Measurements from ENCODE around the gene IL19. TPM values are rescaled to one million over a fixed set of nuclear protein-coding genes. Genes with fewer than 3 reads are reported as not detected.
A peak's percentile ranks its signal among the peaks of the same experiment; 100 is the strongest.
"Not testable (repeated sequence)": the region's sequence is repeated elsewhere in the genome, so short reads cannot be mapped to it uniquely, and the experiment has no call there.

Gene IL19
- total RNA-seq, 1 donor from 2014 or later: not detected

- ATAC-seq: no peak
- Histone ChIP-seq H3K27me3 (ENCODE audit: low read depth) (no peaks in the 10 kb centered on the region), H3K27ac (no peak overlapping the region), H3K4me1 (no peaks in the 10 kb centered on the region), H3K4me3 (no peak overlapping the region), H3K9me3 (no peaks in the 10 kb centered on the region), H3K36me3 (no peaks in the 10 kb centered on the region)
- intact Hi-C loops (cut with DNase I): no loop called here
- DNase-seq: no peak
- TF ChIP-seq CTCF (IDR thresholded peaks at IDR 0.05): no peak
Measured at GRCh38 chr1:206753141-206753540, 17.4 kb upstream of the IL19 start.

- no peak overlapping the region for H3K27ac ChIP-seq
- DNase-seq (no peak), ATAC-seq (no peak)
- intact Hi-C loops (cut with DNase I): no loop called here
- TF ChIP-seq CTCF (IDR thresholded peaks at IDR 0.05): no peak
- H3K4me1 ChIP-seq: no peaks in the 10 kb centered on the region
- H3K27me3 ChIP-seq (ENCODE audit: low read depth): no peaks in the 10 kb centered on the region
- no peak overlapping the region for H3K4me3 ChIP-seq
- no peaks in the 10 kb centered on the region for H3K9me3 ChIP-seq
- H3K36me3 ChIP-seq: no peaks in the 10 kb centered on the region
Measured at GRCh38 chr1:206754011-206754410, 16.6 kb upstream of the IL19 start.

GRCh38 chr1:206757524-206758266, 12.9 kb upstream of the IL19 start:
- no peaks in the 10 kb centered on the region for H3K9me3 ChIP-seq
- H3K27ac ChIP-seq: no peak overlapping the region
- no peaks in the 10 kb centered on the region for H3K36me3 ChIP-seq
- no peaks in the 10 kb centered on the region for H3K27me3 ChIP-seq (ENCODE audit: low read depth)
- H3K4me3 ChIP-seq: no peak overlapping the region
- no peak for DNase-seq
- TF ChIP-seq CTCF (IDR thresholded peaks at IDR 0.05): no peak
- intact Hi-C loops (cut with DNase I): no loop called here
- no peaks in the 10 kb centered on the region for H3K4me1 ChIP-seq
- ATAC-seq: peak in 1 of 2 donors; percentile 37

GRCh38 chr1:206760590-206760989, 10.0 kb upstream of the IL19 start:
- TF ChIP-seq CTCF (IDR thresholded peaks at IDR 0.05): no peak
- no peaks in the 10 kb centered on the region for H3K36me3 ChIP-seq
- intact Hi-C loops (cut with DNase I): no loop called here

GRCh38 chr1:206761159-206761768, 9.3 kb upstream of the IL19 start:
- Histone ChIP-seq H3K27ac (no peak overlapping the region), H3K36me3 (no peaks in the 10 kb centered on the region), H3K4me3 (no peak overlapping the region), H3K9me3 (no peaks in the 10 kb centered on the region), H3K27me3 (ENCODE audit: low read depth) (no peaks in the 10 kb centered on the region), H3K4me1 (peaks cover 9% of the 10 kb centered on the region)
- TF ChIP-seq CTCF (IDR thresholded peaks at IDR 0.05): no peak
- intact Hi-C loops (cut with DNase I): no loop called here
- no peak for DNase-seq
- ATAC-seq: no peak

More at GRCh38 chr1:206760590-206760989, 10.0 kb upstream of the IL19 start:
- no peak for DNase-seq
- Histone ChIP-seq H3K4me3 (no peak overlapping the region), H3K4me1 (peaks cover 3% of the 10 kb centered on the region), H3K27ac (no peak overlapping the region), H3K27me3 (ENCODE audit: low read depth) (no peaks in the 10 kb centered on the region), H3K9me3 (no peaks in the 10 kb centered on the region)
- ATAC-seq: no peak

- H3K9me3 ChIP-seq; H3K27ac ChIP-seq; ATAC-seq; H3K36me3 ChIP-seq; H3K4me3 ChIP-seq; H3K27me3 ChIP-seq (ENCODE audit: low read depth); intact Hi-C loops (cut with DNase I); DNase-seq: not testable (repeated sequence)
- peaks cover 16% of the 10 kb centered on the region for H3K4me1 ChIP-seq
Measured at GRCh38 chr1:206762741-206763364, 7.7 kb upstream of the IL19 start.

- ATAC-seq; intact Hi-C loops (cut with DNase I); H3K9me3 ChIP-seq; DNase-seq; H3K27ac ChIP-seq; H3K36me3 ChIP-seq; H3K4me3 ChIP-seq; H3K27me3 ChIP-seq (ENCODE audit: low read depth): not testable (repeated sequence)
- peaks cover 23% of the 10 kb centered on the region for H3K4me1 ChIP-seq
Measured at GRCh38 chr1:206765771-206766170, 4.8 kb upstream of the IL19 start.

Measured in lower lobe of right lung (tissue), 2 donors.